K562 treated with DMSO at 1 percent for 48 hours (cell line): Measurements from ENCODE around the gene SPRED2. TPM values are rescaled to one million over a fixed set of nuclear protein-coding genes. Genes with fewer than 3 reads are reported as not detected.

Experiments
- total RNA-seq: library from RNA; unstranded; fragments of 300-600 nt; gene quantifications from 2 replicates; pipeline ENCODE4 v1.2.3, GENCODE V29; 2022; ENCODE audit warnings: low replicate concordance; ENCODE audit errors: extremely low read depth

The SPRED2 gene, protein sequence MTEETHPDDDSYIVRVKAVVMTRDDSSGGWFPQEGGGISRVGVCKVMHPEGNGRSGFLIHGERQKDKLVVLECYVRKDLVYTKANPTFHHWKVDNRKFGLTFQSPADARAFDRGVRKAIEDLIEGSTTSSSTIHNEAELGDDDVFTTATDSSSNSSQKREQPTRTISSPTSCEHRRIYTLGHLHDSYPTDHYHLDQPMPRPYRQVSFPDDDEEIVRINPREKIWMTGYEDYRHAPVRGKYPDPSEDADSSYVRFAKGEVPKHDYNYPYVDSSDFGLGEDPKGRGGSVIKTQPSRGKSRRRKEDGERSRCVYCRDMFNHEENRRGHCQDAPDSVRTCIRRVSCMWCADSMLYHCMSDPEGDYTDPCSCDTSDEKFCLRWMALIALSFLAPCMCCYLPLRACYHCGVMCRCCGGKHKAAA
- total RNA-seq: not detected in 2 replicates

DNA sequence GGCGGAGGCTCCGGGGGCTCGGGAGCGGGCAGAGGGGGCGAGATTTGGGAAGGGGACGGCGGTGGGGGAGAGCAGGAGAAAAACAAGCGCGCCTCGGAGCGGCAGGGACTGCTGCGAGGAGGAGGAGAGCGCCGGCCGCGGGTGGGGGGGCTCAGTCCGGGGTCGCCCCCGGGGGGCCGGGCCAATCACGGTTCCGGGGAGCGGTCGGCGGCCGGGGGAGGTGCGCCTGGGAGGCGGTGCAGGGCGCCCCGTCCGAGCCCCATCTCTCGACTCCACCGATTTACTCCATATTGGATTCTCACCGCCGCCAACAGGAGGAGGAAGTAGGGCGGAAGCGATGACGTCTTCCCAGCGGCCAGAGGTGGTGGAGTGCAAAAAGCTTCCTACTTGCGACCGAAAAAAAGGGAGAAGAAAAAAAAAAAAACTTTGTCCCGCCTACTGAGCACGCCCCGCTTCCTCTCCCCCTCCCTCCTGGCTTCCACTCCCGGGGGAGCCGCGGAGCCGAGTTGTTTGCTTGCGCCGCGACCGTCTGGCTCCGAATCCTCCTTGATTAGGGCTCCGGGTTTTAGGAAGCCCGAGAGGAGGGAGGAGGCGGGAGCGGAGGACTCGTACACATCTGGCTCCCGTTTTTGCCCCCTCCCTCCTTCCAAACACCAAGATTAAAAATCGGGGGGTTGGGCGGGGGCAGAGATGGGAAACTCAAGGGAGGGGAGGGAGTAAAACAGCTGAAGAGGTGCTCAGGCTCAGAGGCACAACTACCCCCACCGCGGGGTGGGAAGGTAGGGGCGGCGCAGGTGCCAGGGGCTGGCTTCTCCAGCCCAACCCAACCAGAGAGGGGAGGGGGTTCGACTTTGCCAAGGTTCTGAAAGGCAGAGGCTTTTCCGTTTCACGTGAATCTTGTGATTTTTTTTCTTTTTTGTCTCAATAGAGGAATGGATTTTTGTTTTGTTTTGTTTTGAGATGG lies at the start of gene SPRED2:
TSS of gene SPRED2 (minus strand) at position 373 of the 964 bp plus-strand sequence. CDS start 612 bp downstream, outside the sequence.

Other genes with a start within 250 kb of the SPRED2 start
- gene ACTR2, start 204.8 kb downstream of the SPRED2 start, total RNA-seq: 125 and 242 TPM in 2 replicates